ENCODE results near the gene XPC. TPM values are rescaled to one million over a fixed set of nuclear protein-coding genes. Genes with fewer than 3 reads are reported as not detected.

XPC gene
- total and polyA plus RNA-seq, 2 donors (not counting 3 experiments of a cell fraction or from before 2014, with no cell fraction given) = 11.9 to 36.8 TPM

GRCh38 chr3:14120111-14120920 lies 58.1 kb downstream of the XPC start:
- CTCF ChIA-PET = interaction anchor here (1.0 to 1.9 kb wide), 2 partner anchors 224 kb away, joined by 4 to 5 read pairs; no protein-coding TSS in a partner anchor
- no peaks in the 10 kb centered on the region for H3K9me3 ChIP-seq (replicated peaks; ENCODE audit: control insufficient read depth, insufficient read depth, low read length)
- H3K27me3 ChIP-seq (ENCODE audit: control insufficient read depth in 2 of 2, insufficient read depth in 2 of 2, low read length in 2 of 2) = no peaks in the 10 kb centered on the region
- intact Hi-C loops (cut with micrococcal nuclease) (loop anchor here (5.0 kb wide), 1 partner anchor 463 kb away; no protein-coding TSS in a partner anchor), dilution Hi-C loops (cut with MboI; ENCODE audit: extremely low pct_ligation_motif_present, low sequenced_read_pairs) (no loop called here)
- no peak overlapping the region for H3K4me2 ChIP-seq (ENCODE audit: insufficient read depth, low read length)
- H3K9me1 ChIP-seq (replicated peaks; ENCODE audit: control insufficient read depth, extremely low read depth, insufficient read depth, low read length) = no peaks in the 10 kb centered on the region
- H3K27ac ChIP-seq (ENCODE audit: insufficient read depth, low read depth, low read length) = no peak overlapping the region
- H3K36me3 ChIP-seq (ENCODE audit: control insufficient read depth in 2 of 2, extremely low read depth in 1 of 2, insufficient read depth in 2 of 2, low read length in 2 of 2) = peaks cover 0 to 7% of the 10 kb centered on the region in 2 experiments
- no TSS peak for BruUV-seq (replicated peaks)
- no peak overlapping the region for H3K4me3 ChIP-seq (replicated peaks in 1 of 3; ENCODE audit: insufficient read depth in 1 of 3, low read depth in 1 of 3, low read length in 3 of 3)
- no peak for FAIRE-seq
- peaks cover 9% of the 10 kb centered on the region for H3K4me1 ChIP-seq (ENCODE audit: control insufficient read depth, extremely low read depth, insufficient read depth, low read length)
- DNase-seq (ENCODE audit: low read depth, low spot score) = no peak
- no peak overlapping the region for H3K9ac ChIP-seq (replicated peaks; ENCODE audit: extremely low read depth, insufficient read depth, low read length)
- POLR2A ChIA-PET = no interaction called here
- no peak overlapping the region for H2AFZ ChIP-seq (ENCODE audit: low read depth, low read length)
- H3K79me2 ChIP-seq (ENCODE audit: control insufficient read depth, insufficient read depth, low read length) = peaks cover 14% of the 10 kb centered on the region
- TF ChIP-seq GATA2 (IDR thresholded peaks at IDR 0.05; ENCODE audit: insufficient read depth, insufficient read length, low read depth, low read length) (no peak), MAX (IDR thresholded peaks at IDR 0.05; ENCODE audit: insufficient read depth, insufficient read length) (no peak), POLR2AphosphoS5 (IDR thresholded peaks at IDR 0.05; ENCODE audit: insufficient read depth, low read depth, low read length) (no peak), POLR2A (IDR thresholded peaks at IDR 0.05; ENCODE audit: low read depth, low read length) (no peak), JUN (IDR thresholded peaks at IDR 0.05; ENCODE audit: borderline replicate concordance, insufficient read depth, insufficient read length, low read depth) (no peak), FOS (IDR thresholded peaks at IDR 0.05; ENCODE audit: borderline replicate concordance, insufficient read depth, low read length) (no peak), MYC (IDR thresholded peaks at IDR 0.05; ENCODE audit: low read depth, low read length) (no peak), EZH2 (IDR thresholded peaks at IDR 0.05; ENCODE audit: borderline replicate concordance, low read depth, low read length, severe bottlenecking) (no peak)
- TF ChIP-seq, protein P1, sequence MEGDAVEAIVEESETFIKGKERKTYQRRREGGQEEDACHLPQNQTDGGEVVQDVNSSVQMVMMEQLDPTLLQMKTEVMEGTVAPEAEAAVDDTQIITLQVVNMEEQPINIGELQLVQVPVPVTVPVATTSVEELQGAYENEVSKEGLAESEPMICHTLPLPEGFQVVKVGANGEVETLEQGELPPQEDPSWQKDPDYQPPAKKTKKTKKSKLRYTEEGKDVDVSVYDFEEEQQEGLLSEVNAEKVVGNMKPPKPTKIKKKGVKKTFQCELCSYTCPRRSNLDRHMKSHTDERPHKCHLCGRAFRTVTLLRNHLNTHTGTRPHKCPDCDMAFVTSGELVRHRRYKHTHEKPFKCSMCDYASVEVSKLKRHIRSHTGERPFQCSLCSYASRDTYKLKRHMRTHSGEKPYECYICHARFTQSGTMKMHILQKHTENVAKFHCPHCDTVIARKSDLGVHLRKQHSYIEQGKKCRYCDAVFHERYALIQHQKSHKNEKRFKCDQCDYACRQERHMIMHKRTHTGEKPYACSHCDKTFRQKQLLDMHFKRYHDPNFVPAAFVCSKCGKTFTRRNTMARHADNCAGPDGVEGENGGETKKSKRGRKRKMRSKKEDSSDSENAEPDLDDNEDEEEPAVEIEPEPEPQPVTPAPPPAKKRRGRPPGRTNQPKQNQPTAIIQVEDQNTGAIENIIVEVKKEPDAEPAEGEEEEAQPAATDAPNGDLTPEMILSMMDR (IDR thresholded peaks at IDR 0.05; ENCODE audit: extremely low read depth in 1 of 2, insufficient read depth in 1 of 2, low read depth in 1 of 2, low read length in 2 of 2) = no peak
- no peaks in the 10 kb centered on the region for H4K20me1 ChIP-seq (replicated peaks; ENCODE audit: control insufficient read depth, extremely low read depth, insufficient read depth, low read length)

Data from endothelial cell of umbilical vein (primary cell).